H1 (cell line): ENCODE results near the gene WASF1. TPM values are rescaled to one million over a fixed set of nuclear protein-coding genes. Genes with fewer than 3 reads are reported as not detected.

Experiments used
- CTCF ChIA-PET: fragments of 300-600 bp; sonication (Branson Sonifier 250); formaldehyde crosslinking; loops from one replicate; lab custom pipeline; 2021; ENCODE audit not compliant: partially characterized antibody; lab: Charles Lee
- POLR2A ChIA-PET: fragments of 300-600 bp; sonication (Branson Sonifier 250); formaldehyde crosslinking; loops from one replicate; lab custom pipeline; 2021; ENCODE audit warnings: inconsistent platforms; ENCODE audit not compliant: partially characterized antibody; lab: Charles Lee
- DNase-seq, 2 experiments: peaks; one replicate each; pipeline versions ENCODE4 v3.0.0 to v3.0.0-alpha.2; 2010 to 2022; ENCODE audit warnings: low spot score in 2 of 2, low read depth in 1 of 2, mixed read lengths in 1 of 2
- FAIRE-seq: peaks from 2 replicates; lab custom pipeline; 2011; peaks lifted over from hg19 to GRCh38; lab: Jason Lieb, UNC
- H2AFZ ChIP-seq: 2 replicates; pipeline ENCODE4 v1.8.1; 2012; ENCODE audit warnings: low read length, inconsistent platforms
- H2AK5ac ChIP-seq: 2 replicates; pipeline ENCODE4 v1.6.1; 2013; ENCODE audit warnings: low read depth, low read length
- H2BK120ac ChIP-seq: replicated peaks from 2 replicates; pipeline ENCODE3; 2013; ENCODE audit warnings: low read depth, low read length, inconsistent platforms
- H2BK12ac ChIP-seq: 2 replicates; pipeline ENCODE4 v1.6.1; 2013; ENCODE audit warnings: low read depth, low read length
- H2BK15ac ChIP-seq: 2 replicates; pipeline ENCODE4 v1.6.1; 2013; ENCODE audit warnings: low read length
- H2BK20ac ChIP-seq: 2 replicates; pipeline ENCODE4 v1.6.1; 2013; ENCODE audit warnings: low read length
- H2BK5ac ChIP-seq: 2 replicates; pipeline ENCODE4 v1.6.1; 2013; ENCODE audit warnings: low read depth, low read length
- H3K14ac ChIP-seq: 2 replicates; pipeline ENCODE4 v1.6.1; 2013; ENCODE audit warnings: inconsistent platforms; ENCODE audit not compliant: insufficient read length
- H3K18ac ChIP-seq: 2 replicates; pipeline ENCODE4 v1.6.1; 2013; ENCODE audit warnings: low read length; ENCODE audit errors: extremely low read depth
- H3K23ac ChIP-seq: 2 replicates; pipeline ENCODE4 v1.6.1; 2013; ENCODE audit warnings: inconsistent platforms; ENCODE audit not compliant: insufficient read length
- H3K23me2 ChIP-seq: 2 replicates; pipeline ENCODE4 v1.6.1; 2013; ENCODE audit warnings: low read depth, low read length
- H3K27ac ChIP-seq: 2 replicates; pipeline ENCODE4 v1.6.1; 2011; ENCODE audit warnings: low read depth, low read length, inconsistent platforms
- H3K27me3 ChIP-seq, 4 experiments: replicated peaks in 1 of 4; 1 replicate in 1 of 4; 2 replicates in 3 of 4; pipeline versions ENCODE4 v1.6.1 to v1.8.1; 2011 to 2013; ENCODE audit warnings: low read length in 3 of 4, mild to moderate bottlenecking in 3 of 4, inconsistent platforms in 2 of 4, mixed read lengths in 2 of 4, moderate library complexity in 1 of 4; ENCODE audit not compliant: control insufficient read depth in 3 of 4, insufficient read depth in 3 of 4; ENCODE audit errors: extremely low read depth in 1 of 4
- H3K36me3 ChIP-seq, 4 experiments: 2 replicates each; pipeline versions ENCODE4 v1.6.1 to v1.8.1; 2011 to 2013; ENCODE audit warnings: mild to moderate bottlenecking in 4 of 4, low read length in 3 of 4, moderate library complexity in 2 of 4, control low read depth in 1 of 4, inconsistent platforms in 1 of 4; ENCODE audit not compliant: insufficient read depth in 4 of 4, control insufficient read depth in 2 of 4
- H3K4ac ChIP-seq: replicated peaks from 2 replicates; pipeline ENCODE3; 2013; ENCODE audit warnings: low read length, low read depth, mixed read lengths, inconsistent platforms; ENCODE audit not compliant: insufficient read length
- H3K4me1 ChIP-seq, 4 experiments: replicated peaks in 1 of 4; 1 replicate in 1 of 4; 2 replicates in 3 of 4; pipeline versions ENCODE4 v1.6.1 to v1.8.1; 2011 to 2013; ENCODE audit warnings: low read length in 3 of 4, inconsistent platforms in 2 of 4, mixed read lengths in 1 of 4; ENCODE audit not compliant: insufficient read depth in 4 of 4, control insufficient read depth in 3 of 4
- H3K4me2 ChIP-seq, 2 experiments: 2 replicates each; pipeline versions ENCODE4 v1.6.1 to v1.8.1; 2011 to 2013; ENCODE audit warnings: low read depth in 2 of 2, low read length in 2 of 2, control low read depth in 1 of 2, inconsistent platforms in 1 of 2, mild to moderate bottlenecking in 1 of 2; ENCODE audit not compliant: insufficient read depth in 1 of 2
- H3K4me3 ChIP-seq, 4 experiments: fragments of 200-600, 300-600 bp in 1 of 4; sonication (generic), shearing (Covaris generic), sonication (Bioruptor Twin) in 1 of 4; 2 replicates each; pipeline versions ENCODE4 v1.5.1 to v1.8.1; 2011 to 2016; ENCODE audit warnings: low read length in 4 of 4, low read depth in 3 of 4, control low read depth in 2 of 4, inconsistent platforms in 2 of 4, mild to moderate bottlenecking in 2 of 4, mixed read lengths in 1 of 4, moderate library complexity in 1 of 4; ENCODE audit not compliant: insufficient read depth in 2 of 4; ENCODE audit errors: extremely low read depth in 1 of 4
- H3K56ac ChIP-seq: replicated peaks from 2 replicates; pipeline ENCODE3; 2013; ENCODE audit warnings: low read depth, mild to moderate bottlenecking, mixed read lengths, low read length, inconsistent platforms; ENCODE audit not compliant: insufficient read length
- H3K79me1 ChIP-seq: 2 replicates; pipeline ENCODE4 v1.6.1; 2013; ENCODE audit warnings: low read depth, low read length, control low read depth
- H3K79me2 ChIP-seq, 2 experiments: 2 replicates each; pipeline versions ENCODE4 v1.6.1 to v1.8.1; 2012 to 2013; ENCODE audit warnings: low read length in 2 of 2, mild to moderate bottlenecking in 2 of 2, inconsistent platforms in 1 of 2; ENCODE audit not compliant: insufficient read depth in 2 of 2, control insufficient read depth in 1 of 2
- H3K9ac ChIP-seq, 4 experiments: replicated peaks in 1 of 4; 1 replicate in 1 of 4; 2 replicates in 3 of 4; pipeline versions ENCODE4 v1.6.1 to v1.8.1; 2011 to 2013; ENCODE audit warnings: low read depth in 3 of 4, low read length in 3 of 4, control low read depth in 2 of 4, mild to moderate bottlenecking in 2 of 4, moderate library complexity in 2 of 4, inconsistent platforms in 1 of 4; ENCODE audit errors: extremely low read depth in 1 of 4
- H3K9me3 ChIP-seq, 2 experiments: 2 replicates each; pipeline versions ENCODE4 v1.6.1 to v1.8.1; 2012 to 2013; ENCODE audit warnings: mild to moderate bottlenecking in 2 of 2, moderate library complexity in 2 of 2, control low read depth in 1 of 2, inconsistent platforms in 1 of 2, low read depth in 1 of 2, low read length in 1 of 2, mixed read lengths in 1 of 2; ENCODE audit not compliant: insufficient read depth in 2 of 2
- H4K20me1 ChIP-seq, 2 experiments: replicated peaks in 1 of 2; 2 replicates each; pipeline versions ENCODE3 to v1.8.1; 2011 to 2013; ENCODE audit warnings: inconsistent platforms in 2 of 2, low read length in 2 of 2, mild to moderate bottlenecking in 1 of 2; ENCODE audit not compliant: insufficient read depth in 2 of 2, control insufficient read depth in 1 of 2
- H4K5ac ChIP-seq: 2 replicates; pipeline ENCODE4 v1.6.1; 2013; ENCODE audit warnings: low read length, low read depth, mixed read lengths, inconsistent platforms; ENCODE audit not compliant: insufficient read length
- H4K8ac ChIP-seq: 2 replicates; pipeline ENCODE4 v1.8.0; 2013; ENCODE audit warnings: mild to moderate bottlenecking, moderate library complexity, low read length, inconsistent platforms; ENCODE audit not compliant: insufficient read depth; ENCODE audit errors: extremely low read depth
- H4K91ac ChIP-seq: replicated peaks from 2 replicates; pipeline ENCODE3; 2013; ENCODE audit warnings: low read length, mixed read lengths, inconsistent platforms; ENCODE audit not compliant: insufficient read length
- ATF3 ChIP-seq: IDR thresholded peaks from 2 replicates; pipeline ENCODE4 v1.6.1; 2011; ENCODE audit warnings: low read depth, mild to moderate bottlenecking, low read length; ENCODE audit not compliant: insufficient read depth
- CEBPB ChIP-seq: IDR thresholded peaks from 2 replicates; pipeline ENCODE4 v1.6.1; 2012; ENCODE audit warnings: low read depth, low read length
- E2F6 ChIP-seq: IDR thresholded peaks from 2 replicates; pipeline ENCODE4 v1.6.1; 2012; ENCODE audit warnings: inconsistent platforms
- POLR2A ChIP-seq, 2 experiments: IDR thresholded peaks; 1 replicate in 1 of 2; 2 replicates in 1 of 2; pipeline ENCODE4 v1.6.1; 2011; ENCODE audit warnings: low read depth in 2 of 2, low read length in 2 of 2, mild to moderate bottlenecking in 2 of 2; ENCODE audit errors: control extremely low read depth in 1 of 2
- RAD21 ChIP-seq, 2 experiments: IDR thresholded peaks in 1 of 2; conservative IDR thresholded peaks in 1 of 2; 2 replicates each; pipeline ENCODE4 v1.6.1; 2011; ENCODE audit warnings: low read depth in 2 of 2, low read length in 2 of 2, improper control_type of control experiment in 1 of 2, inconsistent platforms in 1 of 2, mild to moderate bottlenecking in 1 of 2, moderate library complexity in 1 of 2
- RBBP5 ChIP-seq: IDR thresholded peaks from 2 replicates; pipeline ENCODE4 v1.7.1; 2012; ENCODE audit warnings: low read depth, mild to moderate bottlenecking, inconsistent platforms, low read length, moderate library complexity, borderline replicate concordance
- SIN3A ChIP-seq, 2 experiments: IDR thresholded peaks in 1 of 2; conservative IDR thresholded peaks in 1 of 2; 2 replicates each; pipeline ENCODE4 v1.6.1; 2011 to 2012; ENCODE audit warnings: low read length in 2 of 2, improper control_type of control experiment in 1 of 2, low read depth in 1 of 2, mild to moderate bottlenecking in 1 of 2
- SP4 ChIP-seq: IDR thresholded peaks from 2 replicates; pipeline ENCODE4 v1.6.1; 2012; ENCODE audit warnings: low read length, inconsistent platforms
- TCF12 ChIP-seq: IDR thresholded peaks from 2 replicates; pipeline ENCODE4 v1.6.1; 2011; ENCODE audit warnings: low read depth, mild to moderate bottlenecking, low read length
- YY1 ChIP-seq: IDR thresholded peaks from 2 replicates; pipeline ENCODE4 v1.6.1; 2011; ENCODE audit warnings: low read depth, mild to moderate bottlenecking, low read length
- WGBS, 2 experiments: shearing (Covaris generic) in 1 of 2; methylation state at CpG; one replicate each; pipeline versions ENCODE4 v1.1.6 to v1.1.7; 2013 to 2015; ENCODE audit warnings: low lambda C conversion rate in 2 of 2, mixed read lengths in 2 of 2, inconsistent platforms in 1 of 2, low coverage in 1 of 2, missing lambda C conversion rate in 1 of 2; ENCODE audit not compliant: insufficient replicate concordance in 2 of 2, insufficient coverage in 1 of 2, insufficient read length in 1 of 2; ENCODE audit errors: extremely low coverage in 1 of 2, missing lambda C conversion rate in 1 of 2; 5-methylcytosine and 5-hydroxymethylcytosine counted together
- polyA plus RNA-seq, 7 experiments: library from polyadenylated mRNA; depleted of rRNA in 3 of 7; stranded (reverse) in 5 of 7; unstranded in 2 of 7; fragments of >200 nt in 5 of 7; fragments of 200-250 nt in 2 of 7; gene quantifications; 1 replicate in 5 of 7; 2 replicates in 1 of 7; 4 replicates in 1 of 7; pipeline versions ENCODE4 v1.2.1 to v1.2.3, GENCODE V29; 2011 to 2013; ENCODE audit warnings: missing spikeins in 2 of 7, mixed read lengths in 2 of 7
- total RNA-seq: library from RNA; stranded (reverse); fragmentation: NEBNext Ultra II Directional; extraction: Animal tissue kit (Norgen Biotek cat#: 25700); gene quantifications from 2 replicates; pipeline ENCODE4 v1.2.1, GENCODE V29; 2021

WASF1 gene
- total and polyA plus RNA-seq, 2 of the 8 experiments (the other 6 are each of a cell fraction or from before 2014, with no cell fraction given): 37.6 to 39.9 TPM

- POLR2A ChIA-PET: no interaction called here
- H2AK5ac ChIP-seq: peak overlapping the region; percentile 76; the same call in 1 of the 2 replicates
- no peak overlapping the region for H4K8ac ChIP-seq
- H2BK20ac ChIP-seq: peak overlapping the region; percentile 67; the same call in 1 of the 2 replicates
- DNase-seq: no peak
- no peak overlapping the region for H2BK12ac ChIP-seq
- no peak overlapping the region for H2BK15ac ChIP-seq
- H3K18ac ChIP-seq: no peak overlapping the region
- H3K23me2 ChIP-seq: no peaks in the 10 kb centered on the region
- H3K4ac ChIP-seq: no peak overlapping the region
- no peak overlapping the region for H3K4me2 ChIP-seq
- H3K4me1 ChIP-seq: peaks cover 0 to 6% (median 0%) of the 10 kb centered on the region in 4 experiments; a peak in 2 of 7 replicates
- 87% methylated on average over 7 of the region's 7 CpGs; no CpG with 5 or more reads in 1 of the 2 experiments for WGBS, 2 experiments
- H2BK120ac ChIP-seq: no peak overlapping the region
- H3K14ac ChIP-seq: no peak overlapping the region
- no peak overlapping the region for H3K27ac ChIP-seq
- TF ChIP-seq E2F6: no peak
- no peak for TF ChIP-seq ATF3
- no peak for TF ChIP-seq CEBPB
- no peak for TF ChIP-seq SIN3A (conservative IDR thresholded peaks at IDR 0.05 in 1 of 2, IDR thresholded peaks at IDR 0.05 in 1 of 2; ENCODE audit: low read depth in 1 of 2, low read length in 2 of 2)
- TF ChIP-seq YY1: no peak
- TF ChIP-seq RBBP5: no peak
- no peak for TF ChIP-seq SP4
- no peak for TF ChIP-seq RAD21 (IDR thresholded peaks at IDR 0.05 in 1 of 2, conservative IDR thresholded peaks at IDR 0.05 in 1 of 2; ENCODE audit: low read depth in 2 of 2, low read length in 2 of 2)
- TF ChIP-seq TCF12: no peak
- no peak for TF ChIP-seq POLR2A (IDR thresholded peaks at IDR 0.05; ENCODE audit: control extremely low read depth in 1 of 2, low read depth in 2 of 2, low read length in 2 of 2)
- H2BK5ac ChIP-seq: no peak overlapping the region
- no peak overlapping the region for H3K56ac ChIP-seq
- no peak overlapping the region for H4K91ac ChIP-seq
- H3K79me2 ChIP-seq: no peaks in the 10 kb centered on the region
- H3K79me1 ChIP-seq: no peaks in the 10 kb centered on the region
- H3K23ac ChIP-seq: no peak overlapping the region
- H3K36me3 ChIP-seq: peaks cover 0 to 23% (median 4%) of the 10 kb centered on the region in 4 experiments; a peak in 4 of 8 replicates
- H2AFZ ChIP-seq: no peak overlapping the region
- no peaks in the 10 kb centered on the region for H4K20me1 ChIP-seq
- no peaks in the 10 kb centered on the region for H3K27me3 ChIP-seq
- no peaks in the 10 kb centered on the region for H3K9me3 ChIP-seq
- H3K9ac ChIP-seq: no peak overlapping the region
- no peak overlapping the region for H3K4me3 ChIP-seq
- no peak for FAIRE-seq
- H4K5ac ChIP-seq: no peak overlapping the region
- CTCF ChIA-PET: interaction anchor here (0.6 to 1.2 kb wide), 2 partner anchors 17 to 358 kb away, joined by 3 read pairs; no protein-coding TSS in a partner anchor
Observed at GRCh38 chr6:110098511-110099116, 80.9 kb downstream of the WASF1 start.
